ENCODE results near the gene AGBL5. TPM values are rescaled to one million over a fixed set of nuclear protein-coding genes. Genes with fewer than 3 reads are reported as not detected.

Gene AGBL5
- total RNA-seq, 1 donor from 2014 or later = 18.9 TPM

DNA sequence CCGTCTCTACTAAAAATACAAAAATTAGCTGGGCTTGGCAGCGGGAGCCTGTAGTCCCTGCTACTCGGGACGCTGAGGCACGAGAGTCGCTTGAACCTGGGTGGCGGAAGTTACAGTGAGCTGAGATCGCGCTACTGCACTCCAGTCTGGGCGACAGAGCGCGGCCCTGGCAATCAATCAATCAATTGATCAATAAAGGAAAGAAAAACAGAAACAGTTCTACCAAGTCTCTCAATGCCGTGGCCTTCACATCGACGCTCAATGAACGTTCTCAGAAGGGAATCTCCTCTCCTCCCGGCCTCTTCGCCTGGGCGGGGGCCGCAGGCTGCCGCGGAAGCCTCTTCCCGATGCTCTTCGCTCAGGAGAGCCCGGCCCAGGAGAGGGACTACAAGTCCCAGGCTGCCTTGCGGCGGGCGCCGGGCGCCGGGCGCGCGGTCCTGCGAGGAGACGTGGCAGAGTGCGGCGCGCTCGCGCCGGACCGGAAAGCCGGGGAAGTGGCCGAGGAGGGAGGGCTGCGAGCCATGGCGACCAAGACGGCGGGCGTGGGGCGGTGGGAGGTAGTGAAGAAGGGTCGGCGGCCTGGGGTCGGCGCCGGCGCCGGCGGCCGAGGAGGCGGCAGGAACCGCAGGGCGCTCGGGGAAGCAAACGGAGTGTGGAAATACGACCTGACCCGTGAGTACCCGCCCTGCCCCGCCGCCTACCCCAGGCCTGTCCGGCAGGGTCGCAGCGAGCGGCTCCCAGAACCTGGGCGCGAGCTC is 18.8 kb upstream of the AGBL5 start, which contains the start of gene TMEM214:
Gene TMEM214 (plus strand): TSS at position 471 of the 758 bp plus-strand sequence. CDS start 51 bp downstream, at position 522.
- Histone ChIP-seq H3K27me3 (ENCODE audit: low read depth) (no peaks in the 10 kb centered on the region), H3K27ac (peak within 1 kb of the TSS; percentile 89)
- peak; percentile 98 to 99 for ATAC-seq

GRCh38 chr2:27033253-27033852 is 18.1 kb upstream of the AGBL5 start:
- Histone ChIP-seq H3K4me3 (peak overlapping the region; percentile 99), H3K27ac (peak overlapping the region; percentile 89), H3K4me1 (peaks cover 24% of the 10 kb centered on the region), H3K36me3 (peaks cover 41% of the 10 kb centered on the region), H3K27me3 (ENCODE audit: low read depth) (no peaks in the 10 kb centered on the region), H3K9me3 (no peaks in the 10 kb centered on the region)
- ATAC-seq (peak; percentile 2 to 16), DNase-seq (no peak)
- intact Hi-C loops (cut with DNase I) = no loop called here
- TF ChIP-seq, protein P1, sequence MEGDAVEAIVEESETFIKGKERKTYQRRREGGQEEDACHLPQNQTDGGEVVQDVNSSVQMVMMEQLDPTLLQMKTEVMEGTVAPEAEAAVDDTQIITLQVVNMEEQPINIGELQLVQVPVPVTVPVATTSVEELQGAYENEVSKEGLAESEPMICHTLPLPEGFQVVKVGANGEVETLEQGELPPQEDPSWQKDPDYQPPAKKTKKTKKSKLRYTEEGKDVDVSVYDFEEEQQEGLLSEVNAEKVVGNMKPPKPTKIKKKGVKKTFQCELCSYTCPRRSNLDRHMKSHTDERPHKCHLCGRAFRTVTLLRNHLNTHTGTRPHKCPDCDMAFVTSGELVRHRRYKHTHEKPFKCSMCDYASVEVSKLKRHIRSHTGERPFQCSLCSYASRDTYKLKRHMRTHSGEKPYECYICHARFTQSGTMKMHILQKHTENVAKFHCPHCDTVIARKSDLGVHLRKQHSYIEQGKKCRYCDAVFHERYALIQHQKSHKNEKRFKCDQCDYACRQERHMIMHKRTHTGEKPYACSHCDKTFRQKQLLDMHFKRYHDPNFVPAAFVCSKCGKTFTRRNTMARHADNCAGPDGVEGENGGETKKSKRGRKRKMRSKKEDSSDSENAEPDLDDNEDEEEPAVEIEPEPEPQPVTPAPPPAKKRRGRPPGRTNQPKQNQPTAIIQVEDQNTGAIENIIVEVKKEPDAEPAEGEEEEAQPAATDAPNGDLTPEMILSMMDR (IDR thresholded peaks at IDR 0.05) = no peak

More for the DNA sequence above, 18.8 kb upstream of the AGBL5 start, which contains the start of gene TMEM214:
- intact Hi-C loops (cut with DNase I) = no loop called here
- Histone ChIP-seq H3K4me1 (peaks cover 24% of the 10 kb centered on the region), H3K9me3 (no peaks in the 10 kb centered on the region), H3K36me3 (peaks cover 36% of the 10 kb centered on the region), H3K4me3 (peak within 1 kb of the TSS; percentile 99)
- DNase-seq = peak; percentile 94
- TF ChIP-seq, protein P1 (IDR thresholded peaks at IDR 0.05) = no peak

DNA sequence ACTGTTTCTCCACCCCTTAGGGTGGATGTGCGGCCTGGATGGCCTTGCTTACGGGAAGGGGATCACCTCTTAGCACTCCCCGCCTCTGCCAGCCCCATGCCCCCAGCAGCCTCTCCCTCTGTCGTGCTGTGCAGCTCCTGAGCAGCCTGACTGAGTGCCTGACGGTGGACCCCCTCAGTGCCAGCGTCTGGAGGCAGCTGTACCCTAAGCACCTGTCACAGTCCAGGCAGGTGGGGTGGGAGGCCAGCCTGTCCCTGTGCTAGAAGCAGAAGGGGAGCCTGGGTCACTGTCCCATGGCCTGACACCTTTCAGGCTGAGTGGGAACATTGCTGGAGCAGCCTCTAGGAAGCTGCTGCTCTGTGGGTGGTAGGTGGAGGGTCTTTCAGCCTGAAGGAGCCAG is 13.5 kb upstream of the AGBL5 start:
- Histone ChIP-seq H3K27ac (no peak overlapping the region), H3K27me3 (ENCODE audit: low read depth) (no peaks in the 10 kb centered on the region), H3K4me1 (peaks cover 18% of the 10 kb centered on the region), H3K9me3 (no peaks in the 10 kb centered on the region), H3K4me3 (no peak overlapping the region), H3K36me3 (peaks cover 79% of the 10 kb centered on the region)
- DNase-seq = no peak
- no peak for ATAC-seq
- TF ChIP-seq, protein P1 (IDR thresholded peaks at IDR 0.05) = no peak
- intact Hi-C loops (cut with DNase I) = no loop called here

- H3K27ac ChIP-seq = no peak overlapping the region
- H3K27me3 ChIP-seq (ENCODE audit: low read depth) = no peaks in the 10 kb centered on the region
- no peak overlapping the region for H3K4me3 ChIP-seq
- DNase-seq (no peak), ATAC-seq (no peak)
- peaks cover 79% of the 10 kb centered on the region for H3K36me3 ChIP-seq
- intact Hi-C loops (cut with DNase I) = no loop called here
- TF ChIP-seq, protein P1 (IDR thresholded peaks at IDR 0.05) = no peak
- H3K9me3 ChIP-seq = no peaks in the 10 kb centered on the region
- H3K4me1 ChIP-seq = peaks cover 12% of the 10 kb centered on the region
These were observed 12.7 kb upstream of the AGBL5 start for GRCh38 chr2:27038631-27039339.

DNA sequence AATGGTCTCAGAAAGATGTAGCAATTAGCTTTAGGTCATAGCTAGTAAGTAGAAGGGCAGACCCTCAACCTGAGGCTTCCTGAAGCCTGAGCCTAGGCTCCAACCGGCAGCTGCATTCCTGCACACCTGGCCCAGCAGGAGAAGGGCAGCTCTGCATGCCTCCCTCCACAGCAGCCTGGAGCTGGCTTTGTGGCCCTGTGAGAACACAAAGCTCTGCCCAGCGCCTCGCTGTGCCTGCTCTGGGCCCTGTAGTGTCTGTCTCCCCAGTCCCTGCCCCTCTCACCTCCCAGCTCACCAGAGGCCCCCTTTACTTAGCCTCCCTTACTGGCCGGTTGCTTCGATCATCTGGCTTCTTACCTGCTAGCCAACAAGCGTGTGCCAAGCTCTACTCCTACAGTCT is 12.0 kb upstream of the AGBL5 start:
- intact Hi-C loops (cut with DNase I) = no loop called here
- TF ChIP-seq, protein P1 (IDR thresholded peaks at IDR 0.05) = no peak
- ATAC-seq (no peak), DNase-seq (no peak)
- no peak overlapping the region for H3K4me3 ChIP-seq
- no peaks in the 10 kb centered on the region for H3K27me3 ChIP-seq (ENCODE audit: low read depth)
- H3K9me3 ChIP-seq = no peaks in the 10 kb centered on the region
- H3K27ac ChIP-seq = no peak overlapping the region
- peaks cover 79% of the 10 kb centered on the region for H3K36me3 ChIP-seq
- peaks cover 5% of the 10 kb centered on the region for H3K4me1 ChIP-seq

All from lower lobe of right lung (tissue), 2 donors.